ENCODE results near the gene DYRK1A. TPM values are rescaled to one million over a fixed set of nuclear protein-coding genes. Genes with fewer than 3 reads are reported as not detected.

DYRK1A gene
- total and polyA plus RNA-seq, 10 of the 15 experiments (the other 5 are each of a cell fraction or from before 2014, with no cell fraction given), result 2.4 to 68.6 (median 30.7) TPM

GRCh38 chr21:37425001-37425400, 58.4 kb downstream of the DYRK1A start (continued):
- TF ChIP-seq REST (IDR thresholded peaks at IDR 0.05; ENCODE audit: low read depth, low read length) (no peak), NFXL1 (IDR thresholded peaks at IDR 0.05; ENCODE audit: borderline replicate concordance) (no peak)

GRCh38 chr21:37425684-37426083, 59.1 kb downstream of the DYRK1A start:
- ATAC-seq, result no peak
- FAIRE-seq, result no peak
- no peak for DNase-seq (ENCODE audit: low read depth, low spot score)
- Histone ChIP-seq H3K27ac (ENCODE audit: control insufficient read depth, insufficient read depth) (no peak overlapping the region), H4K20me1 (ENCODE audit: control insufficient read depth, insufficient read depth) (no peaks in the 10 kb centered on the region), H3K36me3 (ENCODE audit: control insufficient read depth in 2 of 2, insufficient read depth in 2 of 2, low read length in 1 of 2) (peaks cover 6 to 29% of the 10 kb centered on the region in 2 experiments; a peak in 3 of 4 replicates), H3K79me2 (ENCODE audit: control insufficient read depth, insufficient read depth, low read length) (peaks cover 49% of the 10 kb centered on the region), H3K27me3 (replicated peaks in 1 of 2; ENCODE audit: control insufficient read depth in 2 of 2, insufficient read depth in 2 of 2, low read length in 1 of 2) (no peaks in the 10 kb centered on the region), H3K4me2 (ENCODE audit: control insufficient read depth, insufficient read depth) (no peak overlapping the region), H2AFZ (ENCODE audit: control insufficient read depth, low read depth, low read length) (no peak overlapping the region), H3K4me1 (ENCODE audit: control insufficient read depth, insufficient read depth, low read length) (no peaks in the 10 kb centered on the region), H3K9ac (ENCODE audit: control insufficient read depth, insufficient read depth, low read length) (no peak overlapping the region), H3K9me3 (replicated peaks; ENCODE audit: control insufficient read depth, insufficient read depth, low read length) (peaks cover 4% of the 10 kb centered on the region; the same call in 2 of the 3 replicates), H3K4me3 (no peak overlapping the region)
- 93% methylated on average over 2 of the region's 2 CpGs for WGBS (ENCODE audit: insufficient coverage, insufficient replicate concordance, low lambda C conversion rate, missing lambda C conversion rate)
- SMC1A ChIA-PET (ENCODE audit: uncharacterized antibody, unreplicated experiment), result interaction anchor here (1.1 to 1.4 kb wide), 3 partner anchors 8 to 58 kb away, joined by 3 to 4 read pairs (median 3); no protein-coding TSS in a partner anchor
- RAD21 ChIA-PET (ENCODE audit: unreplicated experiment), result no interaction called here
- CTCF ChIA-PET, result no interaction called here
- POLR2A ChIA-PET, result no interaction called here
- in situ Hi-C loops (cut with MboI), result no loop called here
- intact Hi-C loops (cut with micrococcal nuclease; ENCODE audit: unreplicated experiment), result no loop called here
- BruUV-seq (replicated peaks), result no TSS peak
- no peak for TF ChIP-seq ATF3 (IDR thresholded peaks at IDR 0.05; ENCODE audit: borderline replicate concordance, extremely low read depth, low read depth, low read length)
- TF ChIP-seq BHLHE40 (IDR thresholded peaks at IDR 0.05; ENCODE audit: borderline replicate concordance in 1 of 2, low read depth in 2 of 2, low read length in 1 of 2), result no peak
- no peak for TF ChIP-seq YY1 (IDR thresholded peaks at IDR 0.05; ENCODE audit: low read depth, low read length)
- TF ChIP-seq BCL11A (IDR thresholded peaks at IDR 0.05; ENCODE audit: low read depth, low read length), result no peak
- TF ChIP-seq SIN3A (IDR thresholded peaks at IDR 0.05; ENCODE audit: low read depth, low read length), result no peak
- no peak for TF ChIP-seq CHD2 (IDR thresholded peaks at IDR 0.05; ENCODE audit: borderline replicate concordance, low read depth, low read length)
- no peak for TF ChIP-seq RUNX3 (IDR thresholded peaks at IDR 0.05; ENCODE audit: low read length)
- no peak for TF ChIP-seq PRDM15 (CRISPR knock-in tag; IDR thresholded peaks at IDR 0.05)
- TF ChIP-seq HDGF (IDR thresholded peaks at IDR 0.05), result no peak
- no peak for TF ChIP-seq ZBTB4 (CRISPR knock-in tag; IDR thresholded peaks at IDR 0.05)

Measured in GM12878 (cell line).